ENCODE data around the gene KRT28. TPM values are rescaled to one million over a fixed set of nuclear protein-coding genes. Genes with fewer than 3 reads are reported as not detected.

The KRT28 gene, protein sequence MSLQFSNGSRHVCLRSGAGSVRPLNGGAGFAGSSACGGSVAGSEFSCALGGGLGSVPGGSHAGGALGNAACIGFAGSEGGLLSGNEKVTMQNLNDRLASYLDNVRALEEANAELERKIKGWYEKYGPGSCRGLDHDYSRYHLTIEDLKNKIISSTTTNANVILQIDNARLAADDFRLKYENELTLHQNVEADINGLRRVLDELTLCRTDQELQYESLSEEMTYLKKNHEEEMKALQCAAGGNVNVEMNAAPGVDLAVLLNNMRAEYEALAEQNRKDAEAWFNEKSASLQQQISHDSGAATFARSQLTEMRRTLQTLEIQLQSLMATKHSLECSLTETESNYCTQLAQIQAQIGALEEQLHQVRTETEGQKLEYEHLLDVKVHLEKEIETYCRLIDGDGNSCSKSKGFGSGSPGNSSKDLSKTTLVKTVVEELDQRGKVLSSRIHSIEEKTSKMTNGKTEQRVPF
- not detected in 5 replicates for total RNA-seq (2022; extraction: Qiagen RNA extraction)

GRCh38 chr17:40799859-40800258 is at the start of gene KRT28:
KRT28 (minus strand) TSS chr17:40799959; CDS start chr17:40799893, 66 bp downstream.

GRCh38 chr17:40822132-40822812 is 22.5 kb upstream of the KRT28 start, which contains the start of gene KRT10:
KRT10 (minus strand) TSS chr17:40822614; CDS start chr17:40822585, 29 bp downstream.

GRCh38 chr17:40782450-40782849 is 17.3 kb downstream of the KRT28 start, which contains the start of gene KRT27:
KRT27 (minus strand) TSS chr17:40782550; CDS start chr17:40782493, 57 bp downstream.

DNA sequence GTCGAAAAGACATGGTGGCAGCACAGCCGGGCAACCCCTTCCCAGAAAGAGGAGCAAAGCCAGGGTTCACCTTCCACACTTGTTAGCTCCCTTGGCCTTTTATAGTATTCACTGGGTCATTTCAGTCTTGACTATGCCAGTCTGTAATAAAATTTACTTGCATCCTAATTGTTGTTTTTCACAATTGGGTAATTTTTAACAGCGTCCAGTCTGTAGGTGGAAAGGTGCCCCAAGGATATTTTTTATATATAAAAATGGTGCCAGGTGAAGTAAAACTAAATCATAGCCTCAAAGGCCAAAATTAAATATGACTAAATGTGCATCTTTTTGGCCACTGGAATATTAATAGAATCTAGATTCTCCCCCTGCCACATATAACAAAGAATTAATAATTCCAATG is 27.7 kb downstream of the KRT28 start, which contains the start of gene KRT26:
Gene KRT26 (minus strand): TSS at position 101 of the 400 bp plus-strand sequence. CDS start 88 bp downstream, at position 13.

GRCh38 chr17:40755231-40755630 is 44.5 kb downstream of the KRT28 start, which contains the start of gene KRT25:
KRT25 (minus strand) TSS chr17:40755331; CDS start chr17:40755271, 60 bp downstream.

Other genes with a start within 250 kb of the KRT28 start
- gene CCR7, start 234.5 kb downstream of the KRT28 start, total RNA-seq (2022; extraction: Qiagen RNA extraction): 0.51 to 1.1 TPM (median 1.0 TPM) in 5 replicates
- gene SMARCE1, start 152.1 kb downstream of the KRT28 start, total RNA-seq (2022; extraction: Qiagen RNA extraction): 107 to 116 TPM (median 111 TPM) in 5 replicates
- gene KRT222, start 134.8 kb downstream of the KRT28 start, total RNA-seq (2022; extraction: Qiagen RNA extraction): 0.27 to 0.69 TPM (median 0.52 TPM) in 5 replicates
- not detected in 5 replicates for gene KRT24, start 96.2 kb downstream of the KRT28 start, total RNA-seq (2022; extraction: Qiagen RNA extraction)
- not detected in 5 replicates for gene KRT25, start 44.6 kb downstream of the KRT28 start, total RNA-seq (2022; extraction: Qiagen RNA extraction)
- not detected in 5 replicates for gene KRT26, start 27.8 kb downstream of the KRT28 start, total RNA-seq (2022; extraction: Qiagen RNA extraction)
- not detected in 5 replicates for gene KRT27, start 17.4 kb downstream of the KRT28 start, total RNA-seq (2022; extraction: Qiagen RNA extraction)
- 79.3 to 132 TPM (median 110 TPM) in 5 replicates for gene KRT10, start 22.7 kb upstream of the KRT28 start, total RNA-seq (2022; extraction: Qiagen RNA extraction)
- gene KRT12, start 67.3 kb upstream of the KRT28 start, total RNA-seq (2022; extraction: Qiagen RNA extraction): not detected in 5 replicates
- 0.18 to 0.28 TPM (median 0.26 TPM) in 5 replicates for gene KRT20, start 85.3 kb upstream of the KRT28 start, total RNA-seq (2022; extraction: Qiagen RNA extraction)
- gene KRT23, start 137.7 kb upstream of the KRT28 start, total RNA-seq (2022; extraction: Qiagen RNA extraction): 0.08 to 0.14 TPM (median 0.10 TPM) in 3 of 5 replicates, not detected in the others
- gene KRT39, start 167.0 kb upstream of the KRT28 start, total RNA-seq (2022; extraction: Qiagen RNA extraction): not detected in 5 replicates
- not detected in 5 replicates for gene KRT40, start 184.4 kb upstream of the KRT28 start, total RNA-seq (2022; extraction: Qiagen RNA extraction)
- not detected in 5 replicates for gene KRTAP3-3, start 194.2 kb upstream of the KRT28 start, total RNA-seq (2022; extraction: Qiagen RNA extraction)
- 0.20 to 0.42 TPM (median 0.34 TPM) in 5 replicates for gene KRTAP3-2, start 199.9 kb upstream of the KRT28 start, total RNA-seq (2022; extraction: Qiagen RNA extraction)
- 0.18 TPM in 1 of 5 replicates, not detected in the others for gene KRTAP3-1, start 209.2 kb upstream of the KRT28 start, total RNA-seq (2022; extraction: Qiagen RNA extraction)
- not detected in 5 replicates for gene KRTAP1-5, start 227.2 kb upstream of the KRT28 start, total RNA-seq (2022; extraction: Qiagen RNA extraction)
- gene KRTAP1-4, start 230.2 kb upstream of the KRT28 start, total RNA-seq (2022; extraction: Qiagen RNA extraction): not detected in 5 replicates
- not detected in 5 replicates for gene KRTAP1-3, start 234.9 kb upstream of the KRT28 start, total RNA-seq (2022; extraction: Qiagen RNA extraction)
- gene KRTAP1-1, start 241.5 kb upstream of the KRT28 start, total RNA-seq (2022; extraction: Qiagen RNA extraction): not detected in 5 replicates
- gene KRTAP2-1, start 247.4 kb upstream of the KRT28 start, total RNA-seq (2022; extraction: Qiagen RNA extraction): not detected in 5 replicates

Data from A549 treated with CORT108297 at 1 μM for 4 hours (cell line).